ENCODE data around the gene NLGN4X. TPM values are rescaled to one million over a fixed set of nuclear protein-coding genes. Genes with fewer than 3 reads are reported as not detected.

The NLGN4X gene
- total RNA-seq, 2 donors from 2014 or later: 0.66 to 1.0 TPM

DNA sequence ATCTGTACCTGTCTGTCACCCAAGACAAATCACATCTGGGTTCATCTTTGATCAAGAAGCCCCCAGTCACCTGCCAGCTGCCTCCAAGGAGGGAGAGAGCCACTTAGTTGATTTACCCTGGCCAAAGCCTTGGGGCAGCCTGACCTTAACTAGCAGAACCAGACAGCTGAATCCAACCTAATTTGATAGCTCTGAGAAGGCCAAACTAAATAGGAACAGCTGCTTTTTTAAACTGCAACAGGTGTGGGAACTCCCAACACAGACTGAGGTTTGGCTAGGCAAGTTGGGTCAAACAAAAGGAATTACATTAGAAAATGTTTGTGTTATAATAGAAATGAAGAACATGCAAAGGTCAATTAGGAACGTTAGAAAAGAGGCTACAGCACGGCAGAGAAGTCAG, 375.7 kb downstream of the NLGN4X start:
- no peaks in the 10 kb centered on the region for H3K9me3 ChIP-seq
- H3K27me3 ChIP-seq: no peaks in the 10 kb centered on the region
- no peaks in the 10 kb centered on the region for H3K4me1 ChIP-seq
- TF ChIP-seq, protein P1, sequence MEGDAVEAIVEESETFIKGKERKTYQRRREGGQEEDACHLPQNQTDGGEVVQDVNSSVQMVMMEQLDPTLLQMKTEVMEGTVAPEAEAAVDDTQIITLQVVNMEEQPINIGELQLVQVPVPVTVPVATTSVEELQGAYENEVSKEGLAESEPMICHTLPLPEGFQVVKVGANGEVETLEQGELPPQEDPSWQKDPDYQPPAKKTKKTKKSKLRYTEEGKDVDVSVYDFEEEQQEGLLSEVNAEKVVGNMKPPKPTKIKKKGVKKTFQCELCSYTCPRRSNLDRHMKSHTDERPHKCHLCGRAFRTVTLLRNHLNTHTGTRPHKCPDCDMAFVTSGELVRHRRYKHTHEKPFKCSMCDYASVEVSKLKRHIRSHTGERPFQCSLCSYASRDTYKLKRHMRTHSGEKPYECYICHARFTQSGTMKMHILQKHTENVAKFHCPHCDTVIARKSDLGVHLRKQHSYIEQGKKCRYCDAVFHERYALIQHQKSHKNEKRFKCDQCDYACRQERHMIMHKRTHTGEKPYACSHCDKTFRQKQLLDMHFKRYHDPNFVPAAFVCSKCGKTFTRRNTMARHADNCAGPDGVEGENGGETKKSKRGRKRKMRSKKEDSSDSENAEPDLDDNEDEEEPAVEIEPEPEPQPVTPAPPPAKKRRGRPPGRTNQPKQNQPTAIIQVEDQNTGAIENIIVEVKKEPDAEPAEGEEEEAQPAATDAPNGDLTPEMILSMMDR (IDR thresholded peaks at IDR 0.05): no peak
- TF ChIP-seq POLR2A (IDR thresholded peaks at IDR 0.05): no peak
- no peaks in the 10 kb centered on the region for H3K36me3 ChIP-seq (replicated peaks in 1 of 2; ENCODE audit: insufficient read depth in 1 of 2, low read depth in 2 of 2)
- ATAC-seq: no peak
- H3K27ac ChIP-seq: no peak overlapping the region
- peak in 2 of 4 donors; percentile 1 to 13 for DNase-seq
- WGBS, 2 donors: 13 to 20% methylated on average over 2 of the region's 2 CpGs
- no peak overlapping the region for H3K4me3 ChIP-seq
- intact Hi-C loops (cut with DNase I): no loop called here

DNA sequence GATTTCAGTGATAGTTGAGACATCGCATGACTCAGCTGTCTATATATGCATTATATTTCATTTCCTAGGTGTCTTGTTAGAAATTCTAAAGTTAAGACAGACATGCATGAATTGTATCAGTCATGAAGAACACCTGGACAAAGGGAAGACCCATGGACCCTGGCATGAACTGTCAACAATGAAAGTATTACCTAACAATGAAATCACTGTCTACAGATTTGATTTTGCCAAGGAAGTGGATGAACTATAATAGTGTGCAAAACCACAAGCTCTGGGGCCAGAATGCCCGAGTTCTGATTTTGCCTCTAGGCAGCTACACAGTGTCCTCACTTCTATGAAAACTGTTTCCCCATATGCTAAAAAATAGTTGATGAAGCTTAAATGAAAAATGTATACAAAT, 386.1 kb downstream of the NLGN4X start:
- Histone ChIP-seq H3K4me3 (no peak overlapping the region), H3K36me3 (replicated peaks in 1 of 2; ENCODE audit: insufficient read depth in 1 of 2, low read depth in 2 of 2) (no peaks in the 10 kb centered on the region), H3K4me1 (no peaks in the 10 kb centered on the region), H3K27me3 (no peaks in the 10 kb centered on the region), H3K27ac (no peak overlapping the region), H3K9me3 (no peaks in the 10 kb centered on the region)
- WGBS, 2 donors: 61 to 80% methylated on average over 2 of the region's 2 CpGs
- intact Hi-C loops (cut with DNase I): no loop called here
- DNase-seq (no peak), ATAC-seq (no peak)
- TF ChIP-seq, protein P1 (IDR thresholded peaks at IDR 0.05): no peak
- no peak for TF ChIP-seq POLR2A (IDR thresholded peaks at IDR 0.05)

Small RNA genes lying within 50 kb of the gene (small RNA-seq; reads per million reads assigned to genes)
- not detected for gene RF00322

Data from body of pancreas (tissue), 4 donors.